OCI-LY3 (cell line): ENCODE results near the gene DAB1.

ENCODE experiments used
- EZH2phosphoT487 ChIP-seq: fragments of 200-600 bp; shearing (Covaris generic); IDR thresholded peaks from 2 replicates; pipeline ENCODE4 v1.6.1; 2018; ENCODE audit warnings: antibody characterized with exemption, mixed run types, low read depth
- TF ChIP-seq, protein P1 (sequence below): fragments of 200-600, 300-600 bp; sonication (generic); IDR thresholded peaks from 2 replicates; pipeline ENCODE4 v1.5.1; 2014; ENCODE audit warnings: antibody characterized with exemption, low read length, low read depth

DNA sequence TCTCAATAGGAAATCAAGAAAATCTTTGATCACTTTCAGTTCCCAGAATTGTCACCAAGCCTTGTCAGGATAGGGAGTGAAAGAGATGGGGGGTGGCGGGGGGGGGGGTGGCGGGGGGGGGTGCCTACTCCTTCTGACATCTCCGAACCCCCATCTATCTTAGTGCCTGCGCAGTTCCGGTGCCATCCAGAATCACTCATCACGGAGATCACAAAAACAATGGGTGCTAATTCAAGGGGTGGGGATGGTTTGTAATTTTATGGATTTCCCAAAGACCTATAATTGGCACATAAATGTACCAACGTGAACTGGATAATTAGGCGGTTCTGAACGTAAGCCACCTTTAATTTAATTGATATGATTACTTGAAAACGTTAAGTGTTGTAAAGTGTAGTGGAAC lies 2.1 kb downstream of the DAB1 start:
- TF ChIP-seq, protein P1, sequence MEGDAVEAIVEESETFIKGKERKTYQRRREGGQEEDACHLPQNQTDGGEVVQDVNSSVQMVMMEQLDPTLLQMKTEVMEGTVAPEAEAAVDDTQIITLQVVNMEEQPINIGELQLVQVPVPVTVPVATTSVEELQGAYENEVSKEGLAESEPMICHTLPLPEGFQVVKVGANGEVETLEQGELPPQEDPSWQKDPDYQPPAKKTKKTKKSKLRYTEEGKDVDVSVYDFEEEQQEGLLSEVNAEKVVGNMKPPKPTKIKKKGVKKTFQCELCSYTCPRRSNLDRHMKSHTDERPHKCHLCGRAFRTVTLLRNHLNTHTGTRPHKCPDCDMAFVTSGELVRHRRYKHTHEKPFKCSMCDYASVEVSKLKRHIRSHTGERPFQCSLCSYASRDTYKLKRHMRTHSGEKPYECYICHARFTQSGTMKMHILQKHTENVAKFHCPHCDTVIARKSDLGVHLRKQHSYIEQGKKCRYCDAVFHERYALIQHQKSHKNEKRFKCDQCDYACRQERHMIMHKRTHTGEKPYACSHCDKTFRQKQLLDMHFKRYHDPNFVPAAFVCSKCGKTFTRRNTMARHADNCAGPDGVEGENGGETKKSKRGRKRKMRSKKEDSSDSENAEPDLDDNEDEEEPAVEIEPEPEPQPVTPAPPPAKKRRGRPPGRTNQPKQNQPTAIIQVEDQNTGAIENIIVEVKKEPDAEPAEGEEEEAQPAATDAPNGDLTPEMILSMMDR = no peak
- no peak for TF ChIP-seq EZH2phosphoT487
